ENCODE measurements around the gene CCDC157.

The CCDC157 gene

GRCh38 chr22:30365891-30366290, 9.1 kb downstream of the CCDC157 start (continued):
- TF ChIP-seq ZBTB48 (tag by site-specific recombination; IDR thresholded peaks at IDR 0.05) (no peak), HOXC10 (CRISPR knock-in tag; IDR thresholded peaks at IDR 0.05) (no peak), ZNF248 (tag by site-specific recombination; IDR thresholded peaks at IDR 0.05) (no peak), ZNF560 (tag by site-specific recombination; IDR thresholded peaks at IDR 0.05; ENCODE audit: borderline replicate concordance) (no peak), ZNF626 (tag by site-specific recombination; IDR thresholded peaks at IDR 0.05) (no peak), ZNF843 (tag by site-specific recombination; IDR thresholded peaks at IDR 0.05) (no peak), ZIC2 (tag by site-specific recombination; IDR thresholded peaks at IDR 0.05) (no peak)

GRCh38 chr22:30368420-30368819, 11.6 kb downstream of the CCDC157 start:
- no peak for TF ChIP-seq SCRT2 (tag by site-specific recombination; IDR thresholded peaks at IDR 0.05)
- no peak for TF ChIP-seq GLIS1 (tag by site-specific recombination; IDR thresholded peaks at IDR 0.05)
- no peak for TF ChIP-seq ZBTB44 (tag by site-specific recombination; IDR thresholded peaks at IDR 0.05)
- no peak for TF ChIP-seq ZNF792 (tag by site-specific recombination; IDR thresholded peaks at IDR 0.05)
- TF ChIP-seq ZNF37A (tag by site-specific recombination; IDR thresholded peaks at IDR 0.05) = no peak
- no peak for TF ChIP-seq GLIS2 (tag by site-specific recombination; IDR thresholded peaks at IDR 0.05)
- TF ChIP-seq ZNF248 (tag by site-specific recombination; IDR thresholded peaks at IDR 0.05) = no peak
- TF ChIP-seq ZNF223 (tag by site-specific recombination; IDR thresholded peaks at IDR 0.05) = no peak
- Histone ChIP-seq H3K9me3 (ENCODE audit: control insufficient read depth, insufficient read depth, low read depth, low read length) (no peaks in the 10 kb centered on the region), H3K4me3 (ENCODE audit: low read depth, low read length) (no peak overlapping the region), H3K4me1 (ENCODE audit: control insufficient read depth, insufficient read depth, low read length) (no peaks in the 10 kb centered on the region), H3K27ac (ENCODE audit: extremely low read depth, low read depth, low read length) (no peak overlapping the region), H3K36me3 (ENCODE audit: control insufficient read depth in 2 of 2, insufficient read depth in 1 of 2, low read length in 2 of 2) (peaks cover 0 to 8% of the 10 kb centered on the region in 2 experiments; a peak in 2 of 3 replicates)
- POLR2A ChIA-PET = interaction anchor here (0.9 to 1.6 kb wide), 2 partner anchors 12 to 55 kb away, joined by 3 to 14 read pairs; partner anchors contain the start of genes CCDC157 and SF3A1
- CTCF ChIA-PET = interaction anchor here (0.6 to 1.4 kb wide), 4 partner anchors 18 to 141 kb away, joined by 3 to 9 read pairs (median 6); no protein-coding TSS in a partner anchor

- TF ChIP-seq RBAK (tag by site-specific recombination; IDR thresholded peaks at IDR 0.05) = no peak
- no peak for TF ChIP-seq ZNF747 (tag by site-specific recombination; IDR thresholded peaks at IDR 0.05)
- TF ChIP-seq ZNF561 (tag by site-specific recombination; IDR thresholded peaks at IDR 0.05; ENCODE audit: borderline replicate concordance) = no peak
- no peak for TF ChIP-seq ELK4 (IDR thresholded peaks at IDR 0.05; ENCODE audit: borderline replicate concordance, low read depth, low read length)
- no peak for TF ChIP-seq ZNF10 (tag by site-specific recombination; IDR thresholded peaks at IDR 0.05)
- TF ChIP-seq KLF10 (tag by site-specific recombination; IDR thresholded peaks at IDR 0.05) = no peak
- TF ChIP-seq OSR2 (tag by site-specific recombination; IDR thresholded peaks at IDR 0.05) = no peak
- TF ChIP-seq ZNF366 (tag by site-specific recombination; conservative IDR thresholded peaks at IDR 0.05) = no peak
- TF ChIP-seq ZFHX2 (tag by site-specific recombination; conservative IDR thresholded peaks at IDR 0.05) = no peak
- no peak for TF ChIP-seq GLI2 (tag by site-specific recombination; IDR thresholded peaks at IDR 0.05; ENCODE audit: borderline replicate concordance, low read depth)
- no peak for TF ChIP-seq ZNF600 (tag by site-specific recombination; IDR thresholded peaks at IDR 0.05)
- no peak for TF ChIP-seq ZNF670 (tag by site-specific recombination; IDR thresholded peaks at IDR 0.05; ENCODE audit: low read depth)
- no peak for TF ChIP-seq ZNF155 (tag by site-specific recombination; IDR thresholded peaks at IDR 0.05)
- TF ChIP-seq SP3 (tag by site-specific recombination; IDR thresholded peaks at IDR 0.05) = no peak
- no peak for TF ChIP-seq ZNF830 (tag by site-specific recombination; IDR thresholded peaks at IDR 0.05; ENCODE audit: low read depth)
- TF ChIP-seq ZNF768 (tag by site-specific recombination; IDR thresholded peaks at IDR 0.05) = no peak
- no peak for TF ChIP-seq WT1 (tag by site-specific recombination; IDR thresholded peaks at IDR 0.05)
- Histone ChIP-seq H3K4me1 (ENCODE audit: control insufficient read depth, insufficient read depth, low read length) (no peaks in the 10 kb centered on the region), H3K27ac (ENCODE audit: extremely low read depth, low read depth, low read length) (no peak overlapping the region), H3K4me3 (ENCODE audit: low read depth, low read length) (no peak overlapping the region), H3K36me3 (ENCODE audit: control insufficient read depth in 2 of 2, insufficient read depth in 1 of 2, low read length in 2 of 2) (peaks cover 0 to 19% of the 10 kb centered on the region in 2 experiments; a peak in 1 of 3 replicates), H3K9me3 (ENCODE audit: control insufficient read depth, insufficient read depth, low read depth, low read length) (no peaks in the 10 kb centered on the region)
- POLR2A ChIA-PET = interaction anchor here (0.9 to 1.4 kb wide), 2 partner anchors 12 to 14 kb away, joined by 3 to 6 read pairs; partner anchors contain the start of genes CCDC157 and SF3A1
- CTCF ChIA-PET = interaction anchor here (0.5 to 0.7 kb wide), 2 partner anchors 15 to 17 kb away, joined by 3 read pairs; no protein-coding TSS in a partner anchor
Observed at GRCh38 chr22:30370641-30371230, 13.9 kb downstream of the CCDC157 start.
